Loucy (cell line): ENCODE measurements around the gene UQCC2.

Source experiments
- H2AFZ ChIP-seq: fragments of 200-600 bp; sonication (generic); 2 replicates; pipeline ENCODE4 v1.6.0; 2016; ENCODE audit warnings: antibody characterized with exemption, mild to moderate bottlenecking, low read length, moderate library complexity
- H3F3A ChIP-seq: fragments of 200-600 bp; 2 replicates; pipeline ENCODE4 v1.6.0; 2016; ENCODE audit warnings: antibody characterized with exemption, low read depth, mild to moderate bottlenecking
- H3K27me3 ChIP-seq: fragments of 200-600 bp; sonication (generic); 2 replicates; pipeline ENCODE4 v1.6.1; 2014; ENCODE audit warnings: low read length, mild to moderate bottlenecking; ENCODE audit not compliant: insufficient read depth, poor library complexity, severe bottlenecking
- H3K36me3 ChIP-seq: fragments of 200-600 bp; sonication (generic); 2 replicates; pipeline ENCODE4 v1.6.1; 2016; ENCODE audit warnings: low read length; ENCODE audit not compliant: insufficient read depth
- H3K4me1 ChIP-seq: fragments of 200-600 bp; sonication (generic); 2 replicates; pipeline ENCODE4 v1.5.1; 2014; ENCODE audit warnings: low read length, mild to moderate bottlenecking; ENCODE audit not compliant: insufficient read depth, poor library complexity, severe bottlenecking
- H3K4me2 ChIP-seq: fragments of 200-600 bp; sonication (generic); 2 replicates; pipeline ENCODE4 v1.6.0; 2014; ENCODE audit warnings: antibody characterized with exemption, low read length, low read depth, mild to moderate bottlenecking; ENCODE audit not compliant: poor library complexity, severe bottlenecking
- H3K4me3 ChIP-seq: fragments of 200-600 bp; sonication (generic); 2 replicates; pipeline ENCODE4 v1.5.1; 2014; ENCODE audit warnings: low read length, mild to moderate bottlenecking, mixed read lengths; ENCODE audit not compliant: poor library complexity, severe bottlenecking
- H3K79me2 ChIP-seq: fragments of 200-600 bp; sonication (generic); 2 replicates; pipeline ENCODE4 v1.6.1; 2014; ENCODE audit warnings: low read length; ENCODE audit not compliant: insufficient read depth
- H3K9ac ChIP-seq: fragments of 200-600 bp; sonication (generic); 2 replicates; pipeline ENCODE4 v1.6.0; 2014; ENCODE audit warnings: mild to moderate bottlenecking, low read depth, low read length, moderate library complexity; ENCODE audit not compliant: poor library complexity, severe bottlenecking
- H3K9me2 ChIP-seq: fragments of 200-600 bp; sonication (generic); replicated peaks from 2 replicates; pipeline ENCODE4 v1.6.1; 2016; ENCODE audit warnings: low read depth, low read length, mixed read lengths
- H3K9me3 ChIP-seq: fragments of 200-600 bp; sonication (generic); 2 replicates; pipeline ENCODE4 v1.6.1; 2014; ENCODE audit warnings: mild to moderate bottlenecking, antibody characterized with exemption, low read length, low read depth; ENCODE audit not compliant: insufficient read depth
- H4K20me1 ChIP-seq: fragments of 200-600 bp; sonication (generic); 2 replicates; pipeline ENCODE4 v1.6.0; 2014; ENCODE audit warnings: antibody characterized with exemption, low read length, mild to moderate bottlenecking; ENCODE audit not compliant: insufficient read depth, poor library complexity, severe bottlenecking
- EZH2phosphoT487 ChIP-seq: fragments of 200-600 bp; IDR thresholded peaks from 2 replicates; pipeline ENCODE4 v1.6.1; 2018; ENCODE audit warnings: antibody characterized with exemption, mild to moderate bottlenecking, moderate library complexity, borderline replicate concordance
- TF ChIP-seq, protein P1 (sequence below): fragments of 200-600 bp; sonication (generic); conservative IDR thresholded peaks from 2 replicates; pipeline ENCODE4 v1.5.1; 2014; ENCODE audit warnings: mild to moderate bottlenecking, antibody characterized with exemption, low read length

The UQCC2 gene

DNA sequence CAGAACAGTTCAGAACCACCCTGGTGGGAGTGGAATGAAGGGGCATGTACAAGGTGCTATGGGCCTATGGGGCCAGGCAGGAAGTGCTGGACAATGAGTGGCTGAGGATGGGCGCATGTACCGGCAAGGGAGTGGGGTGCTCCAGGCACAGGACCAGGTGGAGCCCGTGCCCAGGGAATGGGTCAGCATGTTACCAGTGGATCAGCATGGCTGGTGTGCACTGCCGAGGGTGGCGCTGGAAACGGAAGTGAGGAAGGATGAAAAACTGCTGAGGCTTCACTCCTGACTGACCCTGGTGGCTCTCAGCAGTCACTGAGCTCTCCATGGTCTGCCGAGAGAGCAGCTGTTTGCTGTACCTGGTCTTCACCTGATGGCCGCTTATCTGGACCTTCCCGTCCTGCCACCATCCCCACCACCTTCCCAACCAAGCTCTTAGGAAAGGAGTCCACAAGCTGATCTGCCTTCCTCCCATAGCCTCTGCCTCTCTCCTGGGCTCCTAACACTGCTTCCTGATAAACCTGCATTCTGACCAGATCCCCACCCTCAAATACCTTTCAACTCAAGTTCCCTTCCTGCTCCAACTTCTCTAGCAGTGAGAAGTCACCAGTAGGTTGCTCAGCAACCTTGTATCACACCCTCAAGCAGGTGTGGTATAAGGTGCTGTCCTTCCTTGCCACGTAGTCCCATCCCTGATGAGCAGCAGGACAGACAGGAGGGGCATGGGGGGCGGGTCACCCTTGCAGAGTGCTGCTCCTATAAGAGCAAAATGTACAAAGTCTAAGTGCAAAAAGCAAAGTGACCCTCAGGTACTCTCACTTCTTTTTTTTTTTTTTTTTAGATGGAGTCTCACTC lies 7.1 kb downstream of the UQCC2 start:
- H2AFZ ChIP-seq = no peak overlapping the region
- no peak overlapping the region for H3K4me2 ChIP-seq
- 0 out of 2 replicates have a peak, but pooled peaks cover 2% of the 10 kb centered on the region for H3F3A ChIP-seq

DNA sequence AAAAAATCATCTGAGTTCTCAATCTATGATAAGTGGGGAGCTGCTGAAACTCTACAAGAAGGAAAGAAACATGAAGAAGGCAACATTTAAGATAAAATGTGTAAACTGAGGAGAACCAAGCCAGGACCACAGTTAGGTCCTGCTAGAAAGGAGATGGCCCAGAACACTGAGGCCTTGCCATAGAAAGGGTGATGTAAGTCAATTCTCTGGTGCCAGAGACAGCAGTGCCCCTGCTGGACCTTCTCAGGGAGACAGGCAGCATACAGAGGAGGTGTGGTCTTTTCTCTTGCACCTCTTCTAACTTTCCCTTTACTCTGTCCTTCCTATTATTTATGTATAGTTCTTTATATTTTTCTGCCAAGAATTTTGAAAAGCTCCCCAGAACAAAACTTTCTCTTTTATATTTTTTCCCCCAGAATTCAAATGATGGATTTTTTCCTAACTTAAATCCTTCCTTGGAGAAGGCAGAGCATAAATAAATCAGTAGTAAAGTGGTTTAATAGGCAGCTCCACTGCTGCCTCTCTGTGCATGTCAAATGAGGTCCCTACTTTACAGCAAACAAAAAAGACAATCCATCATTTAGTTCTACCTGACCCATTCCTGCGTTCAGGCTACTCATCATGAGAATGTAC lies 9.0 kb downstream of the UQCC2 start:
- H3K79me2 ChIP-seq = no peaks in the 10 kb centered on the region
- no peaks in the 10 kb centered on the region for H3K9me3 ChIP-seq
- no peaks in the 10 kb centered on the region for H3K9me2 ChIP-seq
- peaks cover 11% of the 10 kb centered on the region for H3K4me1 ChIP-seq
- no peaks in the 10 kb centered on the region for H3K27me3 ChIP-seq
- peaks cover 6% of the 10 kb centered on the region; the same call in 1 of the 2 replicates for H3K36me3 ChIP-seq
- H3K4me3 ChIP-seq = no peak overlapping the region
- H3K4me2 ChIP-seq = no peak overlapping the region
- H4K20me1 ChIP-seq = no peaks in the 10 kb centered on the region
- H2AFZ ChIP-seq = no peak overlapping the region
- H3K9ac ChIP-seq = no peak overlapping the region
- TF ChIP-seq, protein P1, sequence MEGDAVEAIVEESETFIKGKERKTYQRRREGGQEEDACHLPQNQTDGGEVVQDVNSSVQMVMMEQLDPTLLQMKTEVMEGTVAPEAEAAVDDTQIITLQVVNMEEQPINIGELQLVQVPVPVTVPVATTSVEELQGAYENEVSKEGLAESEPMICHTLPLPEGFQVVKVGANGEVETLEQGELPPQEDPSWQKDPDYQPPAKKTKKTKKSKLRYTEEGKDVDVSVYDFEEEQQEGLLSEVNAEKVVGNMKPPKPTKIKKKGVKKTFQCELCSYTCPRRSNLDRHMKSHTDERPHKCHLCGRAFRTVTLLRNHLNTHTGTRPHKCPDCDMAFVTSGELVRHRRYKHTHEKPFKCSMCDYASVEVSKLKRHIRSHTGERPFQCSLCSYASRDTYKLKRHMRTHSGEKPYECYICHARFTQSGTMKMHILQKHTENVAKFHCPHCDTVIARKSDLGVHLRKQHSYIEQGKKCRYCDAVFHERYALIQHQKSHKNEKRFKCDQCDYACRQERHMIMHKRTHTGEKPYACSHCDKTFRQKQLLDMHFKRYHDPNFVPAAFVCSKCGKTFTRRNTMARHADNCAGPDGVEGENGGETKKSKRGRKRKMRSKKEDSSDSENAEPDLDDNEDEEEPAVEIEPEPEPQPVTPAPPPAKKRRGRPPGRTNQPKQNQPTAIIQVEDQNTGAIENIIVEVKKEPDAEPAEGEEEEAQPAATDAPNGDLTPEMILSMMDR = peak; percentile 76
- no peak for TF ChIP-seq EZH2phosphoT487
- H3F3A ChIP-seq = 0 out of 2 replicates have a peak, but pooled peaks cover 3% of the 10 kb centered on the region

More for the DNA sequence above, 7.1 kb downstream of the UQCC2 start:
- H3K9me3 ChIP-seq = no peaks in the 10 kb centered on the region
- no peak overlapping the region for H3K9ac ChIP-seq
- peaks cover 5% of the 10 kb centered on the region; the same call in 1 of the 2 replicates for H3K79me2 ChIP-seq
- H3K36me3 ChIP-seq = no peaks in the 10 kb centered on the region
- no peaks in the 10 kb centered on the region for H4K20me1 ChIP-seq
- no peaks in the 10 kb centered on the region for H3K27me3 ChIP-seq
- H3K4me1 ChIP-seq = peaks cover 22% of the 10 kb centered on the region
- no peaks in the 10 kb centered on the region for H3K9me2 ChIP-seq
- no peak overlapping the region for H3K4me3 ChIP-seq
- TF ChIP-seq, protein P1 = no peak
- TF ChIP-seq EZH2phosphoT487 = no peak

DNA sequence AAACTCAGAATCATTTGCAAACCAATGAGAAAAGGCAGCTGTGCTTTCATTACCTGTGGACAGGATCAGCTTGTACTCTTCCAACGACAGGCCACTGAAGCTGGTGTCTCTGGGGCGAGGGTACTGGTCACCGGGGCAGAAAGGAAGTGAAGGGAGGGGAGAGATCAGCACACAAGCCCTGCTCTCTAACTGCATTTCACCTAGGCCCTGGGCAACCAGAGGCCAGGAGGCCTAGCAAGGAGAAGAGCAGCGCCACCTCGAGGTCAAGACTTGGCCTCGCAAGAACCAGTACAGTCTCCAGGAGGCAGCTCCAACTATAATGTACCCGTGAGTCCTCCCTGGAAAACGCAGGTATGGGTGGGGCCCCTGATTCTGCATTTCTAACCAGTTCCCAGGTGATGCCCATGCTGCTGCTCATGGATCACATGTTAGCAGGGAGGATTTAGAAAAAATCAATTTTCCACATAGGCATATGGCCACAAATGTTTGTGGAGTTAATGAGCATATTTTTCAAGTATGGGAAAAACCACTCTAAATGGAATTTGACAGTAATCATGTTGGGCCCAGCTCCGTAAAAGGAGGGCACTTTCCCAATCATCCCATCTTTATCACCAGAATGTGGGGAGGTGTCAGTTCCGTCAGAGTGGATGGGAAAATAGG lies 11.0 kb downstream of the UQCC2 start:
- Histone ChIP-seq H3K79me2 (no peaks in the 10 kb centered on the region), H4K20me1 (no peaks in the 10 kb centered on the region), H3K4me3 (no peak overlapping the region), H2AFZ (no peak overlapping the region), H3K36me3 (peaks cover 14% of the 10 kb centered on the region; the same call in 1 of the 2 replicates), H3K9ac (peak overlapping the region; percentile 8), H3K4me2 (peak overlapping the region; percentile 8), H3K9me3 (no peaks in the 10 kb centered on the region), H3F3A (0 out of 2 replicates have a peak, but pooled peaks cover 3% of the 10 kb centered on the region), H3K27me3 (no peaks in the 10 kb centered on the region), H3K4me1 (peaks cover 25% of the 10 kb centered on the region), H3K9me2 (no peaks in the 10 kb centered on the region)
- TF ChIP-seq, protein P1 = peak; percentile 92
- TF ChIP-seq EZH2phosphoT487 = no peak
